Upper lobe of right lung (tissue), 1 donor: ENCODE results near the gene PRPH2. TPM values are rescaled to one million over a fixed set of nuclear protein-coding genes. Genes with fewer than 3 reads are reported as not detected.
A peak's percentile ranks its signal among the peaks of the same experiment; 100 is the strongest.

Source experiments
- ATAC-seq: fragments of 200-7000 bp; cut with Tn5 transposase; one replicate; pipeline ENCODE4 v1.9.1; 2020; ENCODE audit warnings: mild to moderate bottlenecking, moderate library complexity
- DNase-seq: peaks from one replicate; pipeline ENCODE4 v3.0.0-alpha.2; 2020
- H3K27ac ChIP-seq: fragments of 200-600 bp; one replicate; pipeline ENCODE4 v1.8.0; 2022
- H3K27me3 ChIP-seq: fragments of 200-600 bp; one replicate; pipeline ENCODE4 v1.8.0; 2022; ENCODE audit warnings: mild to moderate bottlenecking
- H3K36me3 ChIP-seq: fragments of 200-600 bp; one replicate; pipeline ENCODE4 v1.8.0; 2022
- H3K4me1 ChIP-seq: fragments of 200-600 bp; one replicate; pipeline ENCODE4 v1.8.0; 2022
- H3K4me3 ChIP-seq: fragments of 200-600 bp; one replicate; pipeline ENCODE4 v1.8.0; 2022; ENCODE audit warnings: mild to moderate bottlenecking
- H3K9me3 ChIP-seq: fragments of 200-600 bp; one replicate; pipeline ENCODE4 v1.8.0; 2022
- intact Hi-C: fragments of 100-400 bp; cut with DNase I; formaldehyde crosslinking; loops from one replicate; pipeline ENCODE4 v1.11.0; 2022
- total RNA-seq: library from RNA; stranded (reverse); fragmentation: NEBNext Ultra II Directional; extraction: Animal tissue kit (Norgen Biotek cat#: 25700); gene quantifications from one replicate; pipeline ENCODE4 v1.2.1, GENCODE V29; 2021
- TF ChIP-seq, protein P1 (sequence below): fragments of 200-600 bp; IDR thresholded peaks from one replicate; pipeline ENCODE4 v1.8.0; 2022; ENCODE audit warnings: antibody characterized with exemption
- donor health status: DM: no; HTN: yes; CAD: no; lungs with severe emphysema.

Gene PRPH2
- total RNA-seq, 1 donor from 2014 or later, result 1.2 TPM

DNA sequence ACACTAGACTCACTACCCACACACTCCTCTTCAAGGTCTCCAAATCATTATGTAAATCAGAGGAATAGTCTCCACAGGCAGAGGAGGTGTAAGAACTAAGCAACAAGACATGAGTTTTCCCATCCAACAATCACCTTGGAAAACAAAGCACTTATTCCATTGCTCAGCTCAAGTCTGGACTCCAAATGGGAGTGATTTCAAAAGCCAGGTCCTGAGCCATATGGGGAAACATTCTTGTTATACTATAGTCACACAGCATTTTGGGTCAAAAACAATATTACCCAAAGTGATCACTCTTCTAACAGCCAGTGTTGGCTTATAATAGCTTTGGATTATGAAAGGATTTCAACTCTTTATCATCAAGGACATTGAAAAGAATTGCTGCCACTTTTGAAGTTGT is 3.6 kb upstream of the PRPH2 start:
- TF ChIP-seq, protein P1, sequence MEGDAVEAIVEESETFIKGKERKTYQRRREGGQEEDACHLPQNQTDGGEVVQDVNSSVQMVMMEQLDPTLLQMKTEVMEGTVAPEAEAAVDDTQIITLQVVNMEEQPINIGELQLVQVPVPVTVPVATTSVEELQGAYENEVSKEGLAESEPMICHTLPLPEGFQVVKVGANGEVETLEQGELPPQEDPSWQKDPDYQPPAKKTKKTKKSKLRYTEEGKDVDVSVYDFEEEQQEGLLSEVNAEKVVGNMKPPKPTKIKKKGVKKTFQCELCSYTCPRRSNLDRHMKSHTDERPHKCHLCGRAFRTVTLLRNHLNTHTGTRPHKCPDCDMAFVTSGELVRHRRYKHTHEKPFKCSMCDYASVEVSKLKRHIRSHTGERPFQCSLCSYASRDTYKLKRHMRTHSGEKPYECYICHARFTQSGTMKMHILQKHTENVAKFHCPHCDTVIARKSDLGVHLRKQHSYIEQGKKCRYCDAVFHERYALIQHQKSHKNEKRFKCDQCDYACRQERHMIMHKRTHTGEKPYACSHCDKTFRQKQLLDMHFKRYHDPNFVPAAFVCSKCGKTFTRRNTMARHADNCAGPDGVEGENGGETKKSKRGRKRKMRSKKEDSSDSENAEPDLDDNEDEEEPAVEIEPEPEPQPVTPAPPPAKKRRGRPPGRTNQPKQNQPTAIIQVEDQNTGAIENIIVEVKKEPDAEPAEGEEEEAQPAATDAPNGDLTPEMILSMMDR, result no peak
- intact Hi-C loops, result loop anchor here (10.0 kb wide), 1 partner anchor 51 kb away; no protein-coding TSS in a partner anchor
- no peak for DNase-seq
- peaks cover 8% of the 10 kb centered on the region for H3K4me1 ChIP-seq
- no peaks in the 10 kb centered on the region for H3K9me3 ChIP-seq
- H3K4me3 ChIP-seq, result peak overlapping the region; percentile 61
- H3K27me3 ChIP-seq, result no peaks in the 10 kb centered on the region
- H3K36me3 ChIP-seq, result no peaks in the 10 kb centered on the region
- peak overlapping the region; percentile 82 for H3K27ac ChIP-seq
- ATAC-seq, result no peak

GRCh38 chr6:42724825-42725224 is 2.4 kb upstream of the PRPH2 start:
- H3K4me3 ChIP-seq, result no peak overlapping the region
- TF ChIP-seq, protein P1, result no peak
- H3K9me3 ChIP-seq, result no peaks in the 10 kb centered on the region
- no peak overlapping the region for H3K27ac ChIP-seq
- H3K36me3 ChIP-seq, result no peaks in the 10 kb centered on the region
- peaks cover 8% of the 10 kb centered on the region for H3K4me1 ChIP-seq
- ATAC-seq (no peak), DNase-seq (no peak)
- intact Hi-C loops, result loop anchor here (10.0 kb wide), 1 partner anchor 50 kb away; no protein-coding TSS in a partner anchor
- H3K27me3 ChIP-seq, result no peaks in the 10 kb centered on the region

- no peaks in the 10 kb centered on the region for H3K9me3 ChIP-seq
- H3K4me3 ChIP-seq, result no peak overlapping the region
- H3K27me3 ChIP-seq, result no peaks in the 10 kb centered on the region
- intact Hi-C loops, result loop anchor here (10.0 kb wide), 1 partner anchor 46 kb away; no protein-coding TSS in a partner anchor
- peaks cover 2% of the 10 kb centered on the region for H3K4me1 ChIP-seq
- H3K27ac ChIP-seq, result no peak overlapping the region
- no peak for DNase-seq
- H3K36me3 ChIP-seq, result no peaks in the 10 kb centered on the region
- peak; percentile 56 for ATAC-seq
- TF ChIP-seq, protein P1, result no peak
Observed at GRCh38 chr6:42720739-42721138, 1.7 kb downstream of the PRPH2 start.

DNA sequence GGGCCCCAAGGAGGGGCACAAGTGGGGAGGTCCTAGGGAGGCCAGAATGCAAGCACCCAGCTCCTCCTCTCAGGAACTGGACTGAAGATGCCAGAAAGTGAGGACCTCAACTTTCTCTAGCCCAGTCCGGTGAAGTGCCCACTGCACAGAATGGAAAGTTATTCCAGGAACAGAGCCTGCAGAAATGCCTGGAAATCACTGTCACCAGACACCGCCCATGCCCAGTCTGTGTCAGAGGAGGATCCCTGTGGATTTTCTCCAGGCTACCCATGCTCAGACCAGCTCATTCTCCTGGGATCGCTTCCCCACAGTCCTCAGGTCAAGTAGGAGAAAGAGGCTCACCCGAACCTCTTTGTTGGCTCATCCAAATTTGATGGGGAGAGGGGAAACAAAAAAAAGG is 6.5 kb downstream of the PRPH2 start:
- intact Hi-C loops, result no loop called here
- Histone ChIP-seq H3K27me3 (no peaks in the 10 kb centered on the region), H3K27ac (no peak overlapping the region), H3K9me3 (no peaks in the 10 kb centered on the region), H3K4me1 (no peaks in the 10 kb centered on the region), H3K36me3 (no peaks in the 10 kb centered on the region), H3K4me3 (no peak overlapping the region)
- ATAC-seq (no peak), DNase-seq (peak; percentile 20)
- TF ChIP-seq, protein P1, result no peak

DNA sequence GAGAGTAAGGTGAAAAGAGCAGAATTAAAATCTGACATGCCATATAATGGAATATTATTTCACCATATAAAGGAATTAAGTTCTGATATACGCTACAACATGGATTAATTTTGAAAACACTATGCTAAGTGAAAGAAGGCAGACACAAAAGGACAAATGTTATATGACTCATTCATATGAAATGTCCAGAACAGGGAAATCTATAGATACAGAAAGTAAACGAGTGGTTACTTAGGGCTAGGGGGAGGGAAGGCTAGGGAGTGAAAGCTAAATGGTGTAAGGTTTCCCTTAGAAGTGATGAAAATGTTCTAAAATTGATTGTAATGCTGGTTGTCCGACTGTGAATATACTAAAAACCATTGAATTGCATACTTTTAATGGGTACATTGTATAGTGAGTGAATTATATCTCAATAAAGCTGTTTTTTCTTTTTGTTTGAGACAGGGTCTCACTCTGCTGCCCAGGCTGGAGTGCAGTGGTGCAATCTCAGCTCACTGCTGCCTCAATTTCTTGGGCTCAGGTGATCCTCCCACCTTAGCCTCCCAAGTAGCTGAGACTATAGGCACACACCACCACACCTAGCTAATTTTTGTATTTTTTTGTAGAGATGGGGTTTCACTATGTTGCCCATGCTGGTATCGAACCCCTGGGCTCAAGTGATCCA is 8.2 kb downstream of the PRPH2 start:
- intact Hi-C loops, result no loop called here
- no peaks in the 10 kb centered on the region for H3K36me3 ChIP-seq
- DNase-seq (no peak), ATAC-seq (no peak)
- H3K4me3 ChIP-seq, result no peak overlapping the region
- TF ChIP-seq, protein P1, result no peak
- H3K27me3 ChIP-seq, result no peaks in the 10 kb centered on the region
- H3K4me1 ChIP-seq, result no peaks in the 10 kb centered on the region
- H3K27ac ChIP-seq, result no peak overlapping the region
- H3K9me3 ChIP-seq, result no peaks in the 10 kb centered on the region
